Upper lobe of left lung (tissue), 4 donors: ENCODE data around the gene ATF6.

ENCODE experiments used
- EP300 ChIP-seq, 4 donors: sonication (generic); formaldehyde crosslinking; IDR thresholded peaks; one replicate each; pipeline ENCODE4 v1.5.1; 2017; ENCODE audit warnings: antibody characterized with exemption in 4 of 4, control low read depth in 2 of 4
- POLR2A ChIP-seq, 4 donors: fragments of 450-650 bp; IDR thresholded peaks; one replicate each; pipeline ENCODE4 v1.5.1; 2016 to 2017; ENCODE audit warnings: antibody characterized with exemption in 4 of 4, mild to moderate bottlenecking in 2 of 4
- POLR2AphosphoS5 ChIP-seq, 2 donors: sonication (generic); formaldehyde crosslinking; IDR thresholded peaks; one replicate each; pipeline ENCODE4 v1.5.1; 2017; ENCODE audit warnings: antibody characterized with exemption in 2 of 2
- TF ChIP-seq, protein P1 (sequence below), 6 experiments: fragments of 450-650 bp in 4 of 6; fragments of 200-600 bp in 2 of 6; sonication (generic) in 2 of 6; IDR thresholded peaks; one replicate each; pipeline ENCODE4 v1.5.1; 2016 to 2019; ENCODE audit warnings: antibody characterized with exemption in 6 of 6

DNA sequence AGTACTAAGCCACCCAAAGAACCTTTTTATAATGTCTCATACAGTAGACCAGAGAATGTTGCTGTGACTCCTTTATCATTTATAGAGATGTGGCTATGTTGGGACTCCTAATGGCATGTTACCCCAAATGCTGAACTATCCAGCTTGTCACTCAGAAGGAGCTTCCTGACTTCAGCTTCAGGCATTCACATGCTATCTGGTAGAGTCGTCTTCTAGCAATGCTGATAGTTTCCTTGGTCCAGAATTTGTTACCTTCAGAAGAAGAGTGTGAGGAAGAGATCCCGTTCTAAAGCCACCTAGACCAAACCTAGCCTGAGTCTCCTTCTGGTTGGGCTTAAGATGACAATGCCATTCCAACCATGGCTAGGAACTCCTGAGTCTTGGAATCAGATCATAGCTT is 189.5 kb downstream of the ATF6 start:
- TF ChIP-seq, protein P1, sequence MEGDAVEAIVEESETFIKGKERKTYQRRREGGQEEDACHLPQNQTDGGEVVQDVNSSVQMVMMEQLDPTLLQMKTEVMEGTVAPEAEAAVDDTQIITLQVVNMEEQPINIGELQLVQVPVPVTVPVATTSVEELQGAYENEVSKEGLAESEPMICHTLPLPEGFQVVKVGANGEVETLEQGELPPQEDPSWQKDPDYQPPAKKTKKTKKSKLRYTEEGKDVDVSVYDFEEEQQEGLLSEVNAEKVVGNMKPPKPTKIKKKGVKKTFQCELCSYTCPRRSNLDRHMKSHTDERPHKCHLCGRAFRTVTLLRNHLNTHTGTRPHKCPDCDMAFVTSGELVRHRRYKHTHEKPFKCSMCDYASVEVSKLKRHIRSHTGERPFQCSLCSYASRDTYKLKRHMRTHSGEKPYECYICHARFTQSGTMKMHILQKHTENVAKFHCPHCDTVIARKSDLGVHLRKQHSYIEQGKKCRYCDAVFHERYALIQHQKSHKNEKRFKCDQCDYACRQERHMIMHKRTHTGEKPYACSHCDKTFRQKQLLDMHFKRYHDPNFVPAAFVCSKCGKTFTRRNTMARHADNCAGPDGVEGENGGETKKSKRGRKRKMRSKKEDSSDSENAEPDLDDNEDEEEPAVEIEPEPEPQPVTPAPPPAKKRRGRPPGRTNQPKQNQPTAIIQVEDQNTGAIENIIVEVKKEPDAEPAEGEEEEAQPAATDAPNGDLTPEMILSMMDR (IDR thresholded peaks at IDR 0.05), result no peak
- TF ChIP-seq POLR2A (IDR thresholded peaks at IDR 0.05), result no peak
- no peak for TF ChIP-seq POLR2AphosphoS5 (IDR thresholded peaks at IDR 0.05)
- no peak for TF ChIP-seq EP300 (IDR thresholded peaks at IDR 0.05)
